WTC11 (cell line): Measurements from ENCODE around the gene MTM1. TPM values are rescaled to one million over a fixed set of nuclear protein-coding genes. Genes with fewer than 3 reads are reported as not detected.

Source experiments
- ATAC-seq: fragments of 200-7000 bp; cut with Tn5 transposase; 2 replicates; pipeline ENCODE4 v1.10.0; 2021; ENCODE audit warnings: mild to moderate bottlenecking, moderate library complexity
- CTCF ChIA-PET: fragments of 300-600 bp; sonication (Branson Sonifier 250); formaldehyde crosslinking; loops from one replicate; lab custom pipeline; 2021; ENCODE audit warnings: antibody characterized with exemption; lab: Charles Lee
- POLR2A ChIA-PET: fragments of 350-600 bp; sonication (Branson Sonifier 250); formaldehyde crosslinking; loops from one replicate; lab custom pipeline; 2021; ENCODE audit warnings: antibody characterized with exemption; lab: Charles Lee
- DNase-seq: peaks from one replicate; pipeline ENCODE4 v3.0.0; 2021; ENCODE audit warnings: low spot score
- H3K27ac Mint-ChIP-seq: 2 replicates; pipeline ENCODE4 v1.8.0; 2021; ENCODE audit warnings: mixed read lengths
- H3K27me3 Mint-ChIP-seq: 2 replicates; pipeline ENCODE4 v1.8.0; 2021; ENCODE audit warnings: low read depth, mild to moderate bottlenecking, moderate library complexity, mixed read lengths
- H3K36me3 Mint-ChIP-seq: 2 replicates; pipeline ENCODE4 v1.8.0; 2021; ENCODE audit warnings: mixed read lengths
- H3K4me1 Mint-ChIP-seq: 2 replicates; pipeline ENCODE4 v1.8.0; 2022; ENCODE audit warnings: mixed read lengths
- H3K4me3 Mint-ChIP-seq: 2 replicates; pipeline ENCODE4 v1.8.0; 2021; ENCODE audit warnings: mild to moderate bottlenecking, moderate library complexity, mixed read lengths
- H3K9me3 Mint-ChIP-seq: 2 replicates; pipeline ENCODE4 v1.8.0; 2021; ENCODE audit warnings: mixed read lengths
- AR ChIP-seq: fragments of 250-450 bp; sonication (Bioruptor Pico); IDR thresholded peaks from 2 replicates; pipeline ENCODE4 v1.9.0; 2021; ENCODE audit warnings: mild to moderate bottlenecking
- ARID4B ChIP-seq: sonication (generic); formaldehyde crosslinking; IDR thresholded peaks from 2 replicates; pipeline ENCODE4 v1.8.0; 2023; ENCODE audit warnings: missing genetic modification reagents, mild to moderate bottlenecking, borderline replicate concordance
- CREB1 ChIP-seq: sonication (generic); formaldehyde crosslinking; IDR thresholded peaks from 2 replicates; pipeline ENCODE4 v1.8.0; 2023; ENCODE audit warnings: mild to moderate bottlenecking, missing genetic modification reagents
- E2F1 ChIP-seq: sonication (generic); formaldehyde crosslinking; IDR thresholded peaks from 2 replicates; pipeline ENCODE4 v1.8.0; 2022; ENCODE audit warnings: mild to moderate bottlenecking, missing genetic modification reagents
- E2F4 ChIP-seq: sonication (generic); formaldehyde crosslinking; IDR thresholded peaks from 2 replicates; pipeline ENCODE4 v1.8.1; 2022; ENCODE audit warnings: low read depth, mild to moderate bottlenecking, moderate library complexity, missing genetic modification reagents, borderline replicate concordance
- HMGA2 ChIP-seq: fragments of 250-450 bp; sonication (Bioruptor Pico); IDR thresholded peaks from 2 replicates; pipeline ENCODE4 v1.4.0; 2021; ENCODE audit warnings: mild to moderate bottlenecking, moderate library complexity
- IRF1 ChIP-seq: sonication (generic); formaldehyde crosslinking; IDR thresholded peaks from 2 replicates; pipeline ENCODE4 v1.8.0; 2023; ENCODE audit warnings: missing genetic modification reagents
- IRF2 ChIP-seq: sonication (generic); formaldehyde crosslinking; IDR thresholded peaks from 2 replicates; pipeline ENCODE4 v1.8.0; 2022; ENCODE audit warnings: low read depth, missing genetic modification reagents, borderline replicate concordance
- JUN ChIP-seq: sonication (generic); formaldehyde crosslinking; IDR thresholded peaks from 2 replicates; pipeline ENCODE4 v1.8.0; 2023; ENCODE audit warnings: mild to moderate bottlenecking, missing genetic modification reagents
- MAX ChIP-seq: sonication (generic); formaldehyde crosslinking; IDR thresholded peaks from 2 replicates; pipeline ENCODE4 v1.8.0; 2022; ENCODE audit warnings: mild to moderate bottlenecking, missing genetic modification reagents
- MXD4 ChIP-seq: fragments of 250-450 bp; sonication (Bioruptor Pico); IDR thresholded peaks from 2 replicates; pipeline ENCODE4 v1.8.0; 2021; ENCODE audit warnings: mild to moderate bottlenecking, moderate library complexity, borderline replicate concordance
- NR3C1 ChIP-seq: sonication (generic); formaldehyde crosslinking; conservative IDR thresholded peaks from 2 replicates; pipeline ENCODE4 v1.8.1; 2023; ENCODE audit warnings: low read depth, mild to moderate bottlenecking, missing genetic modification reagents
- OVOL2 ChIP-seq: fragments of 250-450 bp; sonication (Bioruptor Pico); IDR thresholded peaks from 2 replicates; pipeline ENCODE4 v1.9.0; 2021; ENCODE audit warnings: mild to moderate bottlenecking, borderline replicate concordance
- PREB ChIP-seq: sonication (generic); formaldehyde crosslinking; IDR thresholded peaks from 2 replicates; pipeline ENCODE4 v1.8.1; 2022; ENCODE audit warnings: mild to moderate bottlenecking, missing genetic modification reagents, moderate library complexity, borderline replicate concordance
- RELA ChIP-seq: sonication (generic); formaldehyde crosslinking; IDR thresholded peaks from 2 replicates; pipeline ENCODE4 v1.8.1; 2022; ENCODE audit warnings: missing genetic modification reagents, mild to moderate bottlenecking, borderline replicate concordance
- SOX15 ChIP-seq: fragments of 250-450 bp; sonication (Bioruptor Pico); IDR thresholded peaks from 2 replicates; pipeline ENCODE4 v1.9.0; 2021; ENCODE audit warnings: mild to moderate bottlenecking
- TEAD4 ChIP-seq: sonication (generic); formaldehyde crosslinking; IDR thresholded peaks from 2 replicates; pipeline ENCODE4 v1.8.0; 2022; ENCODE audit warnings: mild to moderate bottlenecking, missing genetic modification reagents
- USF2 ChIP-seq: sonication (generic); formaldehyde crosslinking; IDR thresholded peaks from 2 replicates; pipeline ENCODE4 v1.8.1; 2023; ENCODE audit warnings: mild to moderate bottlenecking, missing genetic modification reagents, moderate library complexity
- total RNA-seq: library from RNA; stranded (reverse); gene quantifications from 3 replicates; pipeline ENCODE4 v1.2.3, GENCODE V29; 2021

MTM1 gene
- total RNA-seq, 1 experiment from 2014 or later, result 10.4 TPM

GRCh38 chrX:150529587-150529986, 38.8 kb upstream of the MTM1 start:
- H3K36me3 Mint-ChIP-seq, result no peaks in the 10 kb centered on the region
- ATAC-seq (no peak), DNase-seq (no peak)
- H3K27me3 Mint-ChIP-seq, result no peaks in the 10 kb centered on the region
- peaks cover 15% of the 10 kb centered on the region for H3K9me3 Mint-ChIP-seq
- TF ChIP-seq USF2 (CRISPR knock-in tag) (no peak), NR3C1 (CRISPR knock-in tag) (no peak), MXD4 (CRISPR knock-in tag) (no peak), IRF2 (CRISPR knock-in tag) (no peak), AR (CRISPR knock-in tag) (no peak), E2F4 (CRISPR knock-in tag) (no peak), RELA (CRISPR knock-in tag) (no peak), E2F1 (no peak), MAX (CRISPR knock-in tag) (no peak), SOX15 (CRISPR knock-in tag) (no peak), IRF1 (no peak), ARID4B (CRISPR knock-in tag) (no peak), TEAD4 (CRISPR knock-in tag) (no peak), PREB (CRISPR knock-in tag) (no peak), OVOL2 (CRISPR knock-in tag) (no peak), HMGA2 (CRISPR knock-in tag) (no peak), JUN (no peak), CREB1 (CRISPR knock-in tag) (no peak)
- no peak overlapping the region for H3K27ac Mint-ChIP-seq
- POLR2A ChIA-PET, result no interaction called here
- H3K4me1 Mint-ChIP-seq, result no peaks in the 10 kb centered on the region
- CTCF ChIA-PET, result no interaction called here
- H3K4me3 Mint-ChIP-seq, result no peak overlapping the region
